ENCODE data around the gene ABHD16A.

DNA sequence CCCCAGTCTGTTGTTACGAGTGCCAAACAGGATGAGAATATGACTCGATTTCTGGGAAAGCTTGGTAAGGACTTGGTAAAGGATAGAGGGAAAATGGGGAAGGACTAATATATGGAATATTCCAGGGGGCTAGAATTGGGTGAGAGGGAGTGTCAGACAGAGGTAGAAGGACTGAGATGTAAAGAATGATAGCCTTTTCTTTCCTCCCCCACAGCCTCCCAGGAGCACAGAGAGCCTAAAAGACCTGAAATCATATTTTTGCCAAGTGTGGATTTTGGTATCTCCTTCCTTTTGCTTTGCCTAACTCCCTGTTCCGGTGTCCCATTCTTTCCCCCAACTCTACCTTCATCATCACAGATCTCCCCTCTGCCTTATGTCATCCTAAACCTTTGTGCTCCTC, 39.8 kb upstream of the ABHD16A start:
- no peak for TF ChIP-seq POLR2AphosphoS5 (IDR thresholded peaks at IDR 0.05; ENCODE audit: borderline replicate concordance, low read depth, low read length)
- TF ChIP-seq EZH2 (IDR thresholded peaks at IDR 0.05): no peak
